NCI-H2196 (cell line): ENCODE measurements around the gene CACNG8.

ENCODE experiments used
- DNase-seq: peaks from one replicate; lab custom pipeline; 2025; ENCODE audit not compliant: unreplicated experiment; lab: John Stamatoyannopoulos, UW

Gene CACNG8

GRCh38 chr19:53992211-53992610 is 29.5 kb downstream of the CACNG8 start:
- no peak for DNase-seq

GRCh38 chr19:53992815-53993214 is 30.1 kb downstream of the CACNG8 start:
- DNase-seq, result no peak

DNA sequence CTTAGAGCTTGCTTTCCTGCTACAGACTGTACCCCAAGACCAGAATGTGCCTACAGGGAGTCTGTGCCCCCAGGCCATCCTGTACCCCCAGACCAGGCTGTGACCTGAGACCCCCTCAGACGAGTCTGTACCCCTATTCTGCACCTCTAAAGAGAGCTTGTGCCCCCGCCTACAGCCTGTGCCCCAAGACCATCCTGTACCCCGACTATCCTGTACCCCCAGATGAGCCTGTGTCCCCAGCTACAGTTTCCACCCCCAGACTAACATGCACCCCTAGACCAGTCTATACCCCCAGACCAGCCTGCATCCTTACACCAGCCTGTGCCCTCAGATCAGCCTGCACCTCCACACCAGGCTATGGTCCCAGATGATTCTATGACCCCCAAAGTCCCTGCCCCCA is 30.7 kb downstream of the CACNG8 start:
- no peak for DNase-seq

- no peak for DNase-seq
These were observed 32.1 kb downstream of the CACNG8 start for GRCh38 chr19:53994811-53995210.

- DNase-seq, result no peak
These were observed 35.5 kb downstream of the CACNG8 start for GRCh38 chr19:53998223-53998622.

GRCh38 chr19:53999694-54000093 is 37.0 kb downstream of the CACNG8 start:
- DNase-seq, result no peak

- no peak for DNase-seq
These were observed 38.8 kb downstream of the CACNG8 start for GRCh38 chr19:54001496-54001895.

- no peak for DNase-seq
These were observed 40.0 kb downstream of the CACNG8 start for GRCh38 chr19:54002495-54003315.

DNA sequence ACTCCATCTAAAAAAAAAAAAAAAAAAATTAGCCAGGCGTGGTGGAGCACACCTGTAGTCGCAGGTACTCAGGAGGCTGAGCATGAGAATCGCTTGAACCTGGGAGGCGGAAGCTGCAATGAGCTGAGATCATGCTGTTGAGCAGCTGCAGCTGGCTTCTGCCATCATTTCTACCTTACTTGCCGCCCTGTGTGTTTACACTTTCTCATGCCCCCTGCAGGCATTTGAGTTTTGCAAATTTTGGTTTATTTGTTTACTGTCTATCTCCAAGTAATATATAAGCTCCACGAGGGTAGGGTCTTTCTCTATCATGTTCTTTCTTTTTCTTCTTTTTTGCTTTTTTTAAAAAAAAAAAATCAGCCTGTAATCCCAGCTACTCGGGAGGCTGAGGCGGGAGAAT is 46.7 kb downstream of the CACNG8 start:
- DNase-seq, result no peak

DNA sequence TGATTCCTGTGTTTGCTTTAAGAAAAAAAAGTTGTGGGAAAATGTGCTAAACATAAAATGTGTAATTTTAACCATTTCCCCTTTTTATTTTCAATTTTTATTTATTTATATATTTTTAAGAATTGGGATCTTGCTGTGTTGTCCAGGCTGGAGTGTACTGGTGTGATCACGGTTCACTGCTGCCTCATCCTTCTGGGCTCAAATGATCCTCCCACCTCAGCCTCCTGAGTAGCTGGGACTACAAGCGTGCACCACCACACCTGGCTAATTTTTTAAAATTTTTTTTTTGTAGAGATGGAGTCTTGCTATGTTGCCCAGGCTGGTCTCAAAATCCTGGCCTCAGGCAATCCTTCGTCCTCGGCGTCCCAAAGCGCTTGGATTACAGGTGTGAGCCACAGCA is 47.7 kb downstream of the CACNG8 start:
- no peak for DNase-seq

- no peak for DNase-seq
These were observed 48.9 kb downstream of the CACNG8 start for GRCh38 chr19:54011507-54012211.

DNA sequence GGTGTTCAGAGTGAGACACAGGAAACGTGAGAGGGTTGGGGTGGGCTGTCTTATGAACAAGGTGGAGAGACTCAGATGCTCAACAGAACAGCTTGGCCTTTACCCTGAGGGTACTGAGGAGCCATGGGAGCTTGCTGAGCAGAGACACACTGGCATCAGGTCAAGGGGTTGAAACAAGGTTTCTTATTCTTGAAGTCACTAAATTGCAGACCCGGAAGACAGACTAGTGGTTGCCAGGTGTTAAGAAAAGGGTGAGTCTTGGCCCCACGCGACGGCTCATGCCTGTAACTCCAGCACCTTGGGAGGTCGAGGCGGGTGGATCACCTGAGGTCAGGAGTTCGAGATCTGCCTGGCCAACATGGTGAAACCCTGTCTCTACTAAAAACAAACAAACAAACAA is 51.1 kb downstream of the CACNG8 start:
- no peak for DNase-seq

DNA sequence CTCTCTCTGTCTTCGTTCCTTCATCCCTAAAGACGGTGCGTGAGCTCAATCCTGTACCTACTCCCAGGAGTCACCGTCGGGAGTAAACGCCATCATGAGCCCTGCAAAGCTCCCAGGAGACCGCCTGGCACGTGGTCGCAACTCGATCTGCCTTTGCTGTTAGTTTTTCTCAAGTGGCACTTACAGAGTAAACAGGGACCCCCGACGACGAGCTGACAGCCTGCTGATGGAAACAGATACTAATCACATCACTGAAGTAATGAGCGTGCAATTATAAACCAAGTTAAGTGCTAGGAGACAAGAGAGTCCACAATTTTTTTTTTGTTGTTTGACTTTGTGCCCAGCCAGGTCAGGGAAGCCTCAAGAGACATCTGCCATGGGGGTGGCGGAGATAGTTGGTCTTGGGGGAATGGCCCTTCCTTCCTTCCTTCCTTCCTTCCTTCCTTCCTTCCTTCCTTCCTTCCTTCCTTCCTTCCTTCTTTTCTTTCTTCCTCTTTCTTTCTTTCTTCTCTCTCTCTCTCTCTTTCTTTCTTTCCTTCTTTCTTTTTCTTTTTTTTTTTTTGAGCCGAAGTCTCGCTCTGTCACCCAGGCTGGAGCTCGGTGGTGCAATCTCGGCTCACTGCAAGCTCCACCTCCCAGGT is 52.3 kb downstream of the CACNG8 start:
- no peak for DNase-seq

DNA sequence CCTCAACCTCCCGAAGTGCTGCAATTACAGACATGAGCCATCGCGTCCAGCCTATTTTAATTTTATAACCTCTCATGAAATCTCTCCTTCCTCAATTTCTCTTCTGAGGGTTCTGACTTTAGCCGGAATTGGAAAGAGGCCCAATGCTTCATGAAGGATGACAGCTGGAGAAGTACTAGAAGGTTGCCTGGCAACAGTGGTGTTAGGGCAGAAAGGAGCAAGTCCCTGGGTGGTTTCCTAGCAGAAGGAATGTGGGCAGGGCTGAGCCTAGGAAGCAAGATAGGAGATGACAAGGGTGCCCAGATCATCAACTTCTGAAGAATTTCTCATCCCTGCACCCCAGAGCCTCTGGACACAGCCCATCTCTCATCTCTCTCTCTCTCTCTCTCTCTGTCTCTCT is 54.5 kb downstream of the CACNG8 start:
- DNase-seq, result no peak

DNA sequence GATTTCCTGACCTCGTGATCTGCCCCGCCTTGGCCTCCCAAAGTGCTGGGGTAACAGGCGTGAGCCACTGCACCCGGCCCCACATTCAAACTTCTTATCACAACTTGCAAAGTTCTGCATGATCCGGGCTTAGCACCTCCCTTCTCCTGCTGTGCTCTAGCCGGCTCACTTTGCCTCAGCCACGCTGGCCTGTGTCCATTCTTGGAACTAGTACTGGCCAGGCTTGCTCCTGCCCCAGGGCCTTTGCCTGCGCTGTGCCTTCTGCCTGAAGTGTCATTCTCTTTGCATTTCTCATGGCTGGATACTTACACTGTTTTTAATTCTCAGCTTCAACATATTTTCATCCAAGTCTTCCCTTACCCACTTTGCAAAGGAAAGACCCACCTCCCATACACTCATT is 58.6 kb downstream of the CACNG8 start:
- DNase-seq, result no peak

GRCh38 chr19:54021932-54022331 is 59.2 kb downstream of the CACNG8 start:
- no peak for DNase-seq

- no peak for DNase-seq
These were observed 60.5 kb downstream of the CACNG8 start for GRCh38 chr19:54023191-54023590.

GRCh38 chr19:54024660-54025059 is 61.9 kb downstream of the CACNG8 start:
- no peak for DNase-seq

DNA sequence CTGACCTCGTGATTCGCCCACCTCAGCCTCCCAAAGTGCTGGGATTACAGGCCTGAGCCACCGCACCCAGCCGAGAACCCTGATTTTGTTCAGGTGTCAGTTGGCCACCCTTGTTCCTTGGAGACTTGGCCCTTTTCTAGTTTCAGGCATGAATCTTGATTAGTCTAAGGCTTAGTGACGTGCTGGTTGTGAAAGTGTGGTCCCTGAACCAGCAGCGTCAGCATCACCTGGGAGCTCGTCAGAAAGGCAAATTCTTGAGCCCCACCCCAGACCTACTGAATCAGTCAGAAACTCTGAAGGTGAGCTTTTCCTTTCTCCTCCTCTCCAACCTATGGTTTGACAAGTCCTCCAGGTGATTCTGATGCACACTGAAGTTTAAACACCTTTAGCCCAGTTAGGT is 63.9 kb downstream of the CACNG8 start:
- DNase-seq, result no peak

GRCh38 chr19:54029301-54029700 is 66.6 kb downstream of the CACNG8 start:
- DNase-seq, result no peak

GRCh38 chr19:54029930-54030490 is 67.3 kb downstream of the CACNG8 start:
- peak; percentile 61 for DNase-seq
